Stimulated activated CD8-positive, alpha-beta memory T cell treated with anti-CD3 and anti-CD28 coated beads, Interleukin-12 subunit alpha, Interleukin-12 subunit beta, amount 100 ng/mL, for 4 hours (primary cell): ENCODE data around the gene MAP6.

Source experiments
- DNase-seq: peaks from one replicate; pipeline ENCODE4 v3.0.0-alpha.2; 2020; ENCODE audit warnings: low read depth

The MAP6 gene

DNA sequence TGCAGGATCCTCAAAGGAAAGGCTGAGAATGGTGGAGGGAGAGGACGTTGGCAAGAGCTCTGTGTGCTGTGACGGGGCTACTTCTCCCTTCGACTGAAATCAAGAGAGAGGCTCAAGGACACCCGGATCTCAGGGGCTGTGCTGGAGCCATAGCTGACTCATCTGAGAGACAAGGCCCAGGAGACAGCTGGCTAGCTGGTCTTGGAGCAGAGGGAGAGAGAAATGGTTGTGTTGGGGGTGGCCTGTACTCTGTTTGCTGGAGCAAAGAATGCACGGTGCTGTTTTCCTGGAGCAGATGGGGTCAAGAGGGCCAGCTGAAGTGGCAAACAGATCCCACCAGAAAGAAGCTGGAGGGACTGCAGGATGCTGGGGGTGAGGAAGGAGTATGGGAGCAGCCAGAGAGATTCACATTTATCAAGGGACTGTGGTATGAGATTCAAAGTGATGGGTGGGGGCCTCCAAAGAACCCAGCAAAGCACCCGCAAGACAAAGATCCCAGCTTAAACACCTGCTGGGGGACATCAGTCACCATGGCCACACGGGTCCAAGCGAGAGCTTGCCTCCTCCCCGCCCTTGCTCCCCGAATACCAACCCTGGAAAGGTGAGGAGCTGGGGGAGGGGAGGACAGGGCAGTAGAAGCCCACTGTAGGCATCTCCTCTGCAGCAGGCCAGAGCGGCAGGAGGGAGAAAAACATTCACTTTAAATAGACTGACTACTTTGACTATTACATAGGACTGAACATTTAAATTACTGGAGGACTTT, 40.8 kb downstream of the MAP6 start:
- DNase-seq = no peak

DNA sequence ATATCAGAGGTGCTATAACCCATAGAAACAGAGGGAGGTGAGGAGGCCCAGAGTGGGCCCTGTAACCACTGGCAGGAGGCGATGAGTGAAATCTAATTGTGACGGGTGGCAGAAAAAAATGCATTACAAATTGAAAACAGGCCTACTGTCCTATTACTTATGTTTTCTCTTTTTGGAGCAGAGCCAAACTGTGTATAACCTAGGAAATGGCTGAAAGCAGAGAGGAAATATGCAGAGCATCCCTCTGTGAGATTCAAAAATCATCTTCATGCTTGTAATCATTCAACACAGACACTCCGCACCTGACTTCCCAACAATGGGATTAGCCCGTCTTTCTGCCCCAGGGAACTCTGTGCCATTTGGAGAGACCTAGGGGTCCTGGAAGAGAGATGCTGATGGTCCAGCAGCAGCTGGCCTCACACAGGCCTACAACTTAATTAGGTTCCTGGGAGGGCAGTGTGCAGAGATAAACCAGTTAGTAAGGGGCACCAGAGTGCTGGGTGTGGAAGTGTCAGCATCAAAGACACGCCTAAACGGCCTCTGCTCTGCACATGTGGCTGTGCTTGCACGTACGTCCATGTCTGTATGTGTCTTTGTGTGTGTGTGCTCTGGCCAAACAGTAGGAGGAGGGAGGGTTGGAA, 41.8 kb downstream of the MAP6 start:
- no peak for DNase-seq

DNA sequence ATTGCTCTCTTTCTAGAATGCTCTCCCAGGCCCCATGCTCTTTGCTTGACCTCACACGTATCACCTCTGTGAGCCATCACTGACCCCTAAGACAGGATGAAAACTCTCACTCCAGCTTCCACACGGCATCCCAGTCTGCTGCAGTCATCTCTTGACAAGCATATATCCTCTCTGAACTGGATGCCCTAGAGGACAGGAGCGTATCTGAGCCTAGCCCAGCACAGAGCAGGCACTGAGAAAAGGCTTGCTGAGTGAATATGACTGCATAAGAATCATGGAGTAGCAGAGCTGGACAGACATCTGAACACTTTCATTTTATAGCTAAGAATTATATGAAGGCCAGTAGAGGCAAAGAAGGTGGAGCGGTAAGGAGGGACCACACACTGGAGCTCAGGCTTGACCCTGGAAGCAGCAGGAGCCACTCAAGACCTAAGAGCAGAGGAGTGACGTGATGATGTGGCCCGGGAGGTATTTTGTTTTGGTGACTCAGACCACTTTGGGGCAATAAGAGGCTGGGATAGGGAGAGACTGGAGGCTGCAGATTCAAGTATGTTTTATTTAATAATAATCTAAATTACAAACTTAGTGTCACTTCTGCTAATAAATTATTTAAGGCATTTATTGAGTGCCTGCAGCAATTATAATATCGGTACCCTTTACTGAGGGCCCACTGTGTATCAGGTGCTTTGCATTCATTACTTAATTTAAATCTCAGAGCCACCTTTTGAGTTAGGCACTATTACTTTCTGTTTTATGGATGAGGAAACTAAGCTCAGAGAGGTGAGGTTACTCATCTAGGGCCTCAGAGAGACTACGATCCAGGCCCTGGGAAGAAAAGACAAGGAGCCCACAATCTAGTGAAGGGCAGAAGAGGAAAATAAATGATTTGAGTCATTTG, 42.6 kb downstream of the MAP6 start:
- no peak for DNase-seq

DNA sequence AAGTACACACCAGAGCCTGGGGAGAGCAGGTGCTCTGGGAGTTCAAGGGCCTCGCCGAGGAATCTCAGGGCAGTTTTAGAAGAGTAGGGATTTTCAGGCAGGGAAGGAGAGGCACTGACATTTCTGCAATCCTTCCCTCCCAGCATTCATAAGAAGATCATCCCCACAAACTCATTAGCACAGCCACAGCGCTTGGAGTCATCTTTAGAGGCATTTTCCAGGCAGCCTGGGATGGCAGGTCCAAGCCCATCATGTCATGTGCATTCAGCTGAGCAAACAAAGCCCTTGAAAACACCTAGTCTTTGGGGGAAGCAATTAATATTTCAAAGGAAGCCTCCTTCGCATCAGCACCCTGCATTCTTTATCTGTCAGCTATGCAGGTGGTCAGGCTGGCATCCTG, 43.8 kb downstream of the MAP6 start:
- DNase-seq = no peak

DNA sequence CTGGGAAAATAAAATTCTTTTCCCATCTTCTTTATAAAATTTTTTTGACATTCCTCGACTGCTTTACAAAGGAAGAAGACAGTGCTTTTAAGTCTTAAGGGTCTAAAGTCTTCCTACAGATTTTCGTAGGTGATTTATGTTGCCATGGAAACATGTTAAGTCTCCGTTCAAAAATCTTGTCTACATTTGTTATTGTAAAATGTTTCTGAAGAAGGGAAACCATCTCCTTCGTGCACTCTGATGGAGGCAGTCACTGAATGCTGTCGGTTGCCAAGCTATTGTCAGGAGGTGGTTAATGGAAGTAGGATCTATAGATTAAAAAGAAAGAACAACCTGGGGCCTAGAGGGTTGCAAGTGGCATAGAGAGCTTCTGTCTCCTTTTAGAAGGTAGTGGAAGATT, 52.6 kb downstream of the MAP6 start:
- DNase-seq = no peak

DNA sequence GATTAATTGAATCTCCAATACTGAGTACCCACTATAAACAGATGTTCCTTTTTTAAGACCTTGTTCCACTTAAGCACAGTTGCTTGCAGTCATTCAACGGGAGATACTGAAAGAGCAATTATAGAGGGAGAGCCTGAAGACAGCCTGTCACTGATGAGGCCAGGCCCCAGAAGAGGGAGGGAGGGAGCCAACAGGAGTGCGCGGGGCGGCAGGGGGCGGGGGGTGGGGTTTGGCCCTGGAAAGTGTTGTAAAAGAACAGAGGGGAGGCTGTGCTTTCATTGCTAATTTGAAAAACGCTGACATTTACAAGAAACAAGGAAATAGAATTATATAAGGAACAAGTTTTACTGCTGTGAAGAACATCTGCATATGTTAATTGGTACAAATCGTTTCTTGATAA, 53.1 kb downstream of the MAP6 start:
- no peak for DNase-seq

DNA sequence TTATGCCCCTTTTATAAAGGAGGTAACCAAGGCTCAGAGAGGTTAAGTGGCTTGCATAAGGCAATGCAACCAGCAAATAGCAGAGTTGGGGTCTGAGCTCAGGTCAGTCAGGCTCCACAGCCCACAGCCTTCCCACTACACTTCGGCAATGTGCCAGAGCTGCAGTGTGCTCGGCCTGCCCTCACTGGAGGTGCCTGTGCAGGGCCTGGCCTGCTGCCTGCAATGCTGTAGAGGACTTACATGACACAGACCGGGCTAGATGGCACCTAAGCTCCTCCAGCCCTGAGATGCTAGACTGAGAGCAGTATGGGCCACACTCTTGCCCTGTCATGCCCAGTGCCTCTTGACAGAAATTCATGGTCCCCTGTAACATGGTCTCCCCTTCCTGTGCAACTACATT, 57.0 kb downstream of the MAP6 start:
- DNase-seq = no peak

DNA sequence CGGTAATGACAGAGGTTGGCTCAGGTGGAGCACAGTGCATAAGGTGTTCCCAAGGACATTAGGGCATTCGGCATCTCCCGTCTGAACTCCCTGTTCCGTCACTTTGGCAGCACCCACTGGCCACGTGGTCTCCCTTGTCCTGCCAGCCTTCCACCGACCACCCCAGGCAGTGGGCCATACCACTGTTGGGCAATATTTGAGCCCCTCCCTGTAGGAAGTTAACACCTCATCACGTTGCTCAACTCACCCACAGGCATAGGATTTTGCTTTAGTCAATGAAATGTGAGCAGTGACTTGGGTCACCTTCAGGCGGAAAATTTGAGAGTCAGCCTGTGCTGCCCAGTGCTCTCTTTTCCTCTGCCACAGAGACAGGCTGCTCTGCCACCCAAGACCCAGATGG, 62.7 kb downstream of the MAP6 start:
- DNase-seq = no peak

DNA sequence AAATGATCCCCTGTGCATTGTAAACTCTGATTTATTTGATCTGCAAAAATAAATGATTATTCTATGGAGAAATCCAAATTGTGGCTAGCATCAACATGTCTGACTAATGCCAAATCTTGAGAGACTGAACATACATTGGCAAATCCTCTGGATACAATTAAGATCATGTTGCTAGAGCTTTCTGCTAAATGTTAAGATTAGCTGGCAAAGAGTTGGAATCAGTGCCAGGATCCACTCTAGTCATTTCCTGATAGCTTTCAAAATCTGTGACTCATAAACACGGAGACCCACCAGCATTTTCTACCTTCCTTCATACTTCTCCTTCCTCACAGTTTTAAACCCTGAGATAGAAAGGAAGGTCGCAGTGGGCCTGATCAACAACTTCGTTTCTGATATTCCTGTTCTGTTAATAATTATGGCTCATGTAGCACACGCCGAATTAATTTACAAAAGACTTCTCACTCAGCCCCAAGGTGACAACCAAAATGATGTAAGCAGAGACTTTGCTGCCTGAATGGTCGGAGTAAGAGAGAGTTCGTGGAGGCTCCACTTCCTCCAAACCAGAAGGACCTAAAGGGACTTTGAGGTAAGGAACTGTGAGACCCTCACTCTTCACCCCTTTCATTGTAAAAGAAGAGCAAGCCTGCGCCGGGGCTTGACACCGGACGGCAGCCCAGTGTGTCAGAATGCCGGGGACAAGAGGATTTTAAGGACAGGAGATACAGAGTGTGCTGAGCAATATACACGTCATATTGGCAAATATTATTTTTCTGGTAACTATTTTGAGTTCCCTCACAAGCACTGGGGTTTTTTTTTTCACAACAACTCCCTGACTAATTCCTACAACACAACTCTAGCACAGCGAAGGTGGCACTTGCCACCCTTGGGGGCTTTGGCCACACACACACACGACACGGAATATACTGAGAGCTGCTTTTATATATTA, 64.8 kb downstream of the MAP6 start:
- no peak for DNase-seq

DNA sequence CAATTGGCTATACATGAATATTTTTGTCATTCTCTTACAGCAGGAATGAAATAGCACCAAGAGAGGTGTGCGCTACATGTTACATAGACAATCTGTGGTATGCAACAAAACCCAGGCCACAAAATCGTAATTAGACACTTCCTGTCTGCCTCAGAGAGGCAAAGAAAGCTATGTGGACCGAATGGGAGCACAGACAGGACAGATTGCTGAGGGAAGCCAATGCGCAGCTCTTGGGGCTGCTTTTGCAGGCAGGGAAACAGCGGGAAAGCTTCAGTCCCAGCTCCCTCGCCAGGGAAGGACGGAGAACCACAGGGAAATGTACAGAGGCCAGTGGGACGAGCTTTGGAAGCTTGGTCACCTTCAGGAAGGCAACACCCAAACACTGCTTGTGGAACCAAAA, 65.9 kb downstream of the MAP6 start:
- DNase-seq = no peak

DNA sequence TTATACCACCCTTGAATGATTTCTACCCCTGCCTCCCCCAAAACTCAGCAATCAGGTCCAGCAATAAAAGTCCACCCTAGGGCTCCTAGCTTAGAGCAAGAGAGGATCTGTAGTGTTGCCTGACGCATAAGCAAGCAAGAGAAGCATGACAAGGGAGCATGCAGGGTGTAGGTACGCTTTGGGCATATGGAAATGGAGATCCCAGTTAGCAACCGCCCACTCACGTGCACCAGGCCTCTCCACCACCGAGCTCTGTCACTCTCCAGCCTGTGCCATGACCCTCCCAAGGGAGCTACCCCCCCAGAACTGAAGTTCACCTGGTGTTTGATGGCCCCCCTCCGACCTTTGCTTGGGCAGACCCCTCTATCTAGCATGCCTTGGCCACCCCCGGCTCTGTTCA, 67.3 kb downstream of the MAP6 start:
- no peak for DNase-seq

DNA sequence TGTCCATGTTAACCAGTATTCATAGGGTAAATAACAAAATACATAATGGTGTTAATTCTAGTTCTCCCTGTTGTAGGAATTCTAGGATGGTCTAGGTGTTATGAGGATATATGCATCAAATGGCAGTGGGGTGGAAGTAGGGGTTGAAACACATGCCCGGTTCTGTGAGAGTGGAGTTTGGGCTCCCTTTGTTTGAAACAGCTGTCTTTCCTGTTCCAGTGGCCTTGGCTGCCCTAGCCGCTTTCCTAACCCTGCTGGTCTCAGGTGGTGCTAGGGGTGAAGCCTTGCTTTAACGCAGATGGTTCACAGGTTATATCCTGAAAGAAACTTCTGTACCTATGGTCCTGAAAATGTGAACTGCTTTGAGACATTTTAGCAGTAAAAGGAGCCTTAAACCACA, 68.5 kb downstream of the MAP6 start:
- no peak for DNase-seq

DNA sequence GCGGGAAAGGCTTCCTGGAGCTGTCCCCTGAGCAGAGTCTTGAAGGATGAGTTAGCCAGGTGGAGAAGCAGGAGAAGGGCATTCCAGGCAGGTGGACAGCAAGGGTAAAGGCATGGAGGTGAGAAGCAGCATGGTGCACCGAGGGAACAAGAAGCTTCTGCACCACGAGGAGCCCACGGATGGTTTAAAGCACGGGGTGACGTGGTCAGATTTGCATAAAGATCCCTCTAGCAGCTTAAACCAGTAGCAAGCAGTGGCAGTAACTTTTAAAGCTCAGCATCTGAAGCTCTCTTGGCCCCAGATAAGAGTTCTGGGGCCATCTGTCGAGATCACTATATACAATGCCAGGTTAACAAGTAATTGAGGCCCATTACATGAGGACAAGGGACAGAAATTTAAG, 69.9 kb downstream of the MAP6 start:
- DNase-seq = no peak

DNA sequence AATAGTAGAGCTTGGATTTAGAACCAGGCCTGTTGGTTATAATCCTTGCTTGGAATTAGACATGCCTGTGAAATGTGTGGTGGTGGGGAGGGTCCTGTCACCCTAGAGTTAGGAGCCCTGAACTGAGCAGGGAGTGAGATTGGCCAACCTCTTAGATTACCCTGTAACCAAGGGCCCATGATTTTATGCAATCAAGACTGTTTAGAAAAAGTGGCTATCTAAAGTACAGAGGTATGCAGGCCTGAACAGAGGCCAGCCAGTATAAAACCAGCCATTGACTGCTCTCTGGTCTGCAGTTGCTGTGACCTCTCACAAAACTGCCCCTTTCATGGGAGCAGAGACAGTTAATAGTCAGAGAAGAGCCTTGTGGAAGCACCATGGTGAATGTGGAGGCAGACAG, 70.6 kb downstream of the MAP6 start:
- no peak for DNase-seq

DNA sequence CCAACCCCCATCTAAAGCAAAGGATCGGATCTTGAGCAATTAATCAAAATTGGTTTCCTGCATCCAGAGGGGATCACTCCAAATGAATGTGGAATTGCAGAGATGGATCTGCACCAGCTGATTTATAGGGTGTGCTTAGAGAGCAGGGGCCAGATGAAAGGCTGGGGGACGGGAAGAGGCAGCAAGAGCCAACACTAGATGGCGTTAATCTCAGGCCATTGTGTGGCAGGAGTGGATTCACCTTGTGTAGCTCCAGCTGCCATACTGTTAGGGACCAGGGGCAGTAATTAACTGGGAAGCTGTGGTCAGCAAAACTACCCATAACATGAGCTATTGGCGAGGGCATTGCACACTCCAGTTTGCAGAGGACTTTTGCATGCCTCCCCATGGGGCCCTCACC, 71.2 kb downstream of the MAP6 start:
- no peak for DNase-seq

DNA sequence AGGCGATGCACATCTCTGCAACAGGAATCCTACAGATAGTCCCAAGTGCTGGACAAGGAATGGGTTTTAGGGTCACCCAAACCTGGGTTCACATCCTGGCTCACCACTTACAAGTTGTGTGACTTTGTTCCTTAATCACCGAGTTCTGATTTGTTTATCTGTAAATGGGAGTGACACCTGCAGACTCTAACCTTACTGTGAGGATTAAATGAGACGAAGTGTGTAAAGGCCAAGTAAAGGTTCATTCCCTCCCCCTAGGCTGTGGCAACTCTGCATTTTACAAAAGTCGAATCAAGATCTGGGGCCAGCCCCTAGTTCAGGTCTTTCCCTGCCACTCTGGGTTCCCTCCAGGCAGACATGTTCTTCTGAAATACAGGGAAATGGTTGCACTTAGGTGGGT, 71.9 kb downstream of the MAP6 start:
- DNase-seq = no peak

DNA sequence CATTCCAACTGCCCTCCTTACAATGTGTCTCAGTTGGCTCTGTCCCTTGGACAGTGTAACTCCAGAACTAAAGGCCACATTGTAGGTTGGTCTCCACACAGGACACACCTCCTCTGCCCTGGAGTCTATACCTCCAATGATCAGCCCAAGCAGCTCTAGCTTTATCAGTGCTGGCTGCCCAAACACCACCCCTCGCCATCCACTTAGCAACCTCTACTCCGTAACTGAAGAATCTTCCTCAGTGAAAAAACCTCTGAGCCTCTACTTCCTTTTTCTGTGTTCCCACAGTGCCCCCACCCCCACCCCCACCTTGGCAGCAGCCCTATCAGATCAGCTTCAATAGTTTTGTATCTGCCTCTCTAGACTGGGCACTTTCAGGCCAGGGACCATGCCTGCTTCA, 73.4 kb downstream of the MAP6 start:
- no peak for DNase-seq

DNA sequence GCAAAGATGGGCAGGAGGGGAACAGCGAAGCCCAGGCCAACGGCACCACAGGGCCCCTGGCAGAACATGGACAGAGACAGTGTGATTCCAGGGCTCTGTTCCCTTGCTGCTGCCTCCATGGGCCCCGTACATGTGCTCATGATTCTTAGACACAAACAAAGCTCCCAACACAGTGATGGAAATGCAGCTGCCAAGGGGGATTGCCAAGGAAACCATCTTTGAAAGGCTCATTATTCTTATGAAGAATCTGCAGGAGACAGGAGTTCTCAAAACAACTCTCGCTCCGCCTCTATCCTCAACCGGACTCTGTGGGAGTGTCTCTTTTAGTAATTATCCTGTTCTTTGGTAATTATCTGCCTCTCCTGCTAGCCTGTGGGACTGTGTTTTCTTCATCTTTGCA, 74.6 kb downstream of the MAP6 start:
- no peak for DNase-seq

DNA sequence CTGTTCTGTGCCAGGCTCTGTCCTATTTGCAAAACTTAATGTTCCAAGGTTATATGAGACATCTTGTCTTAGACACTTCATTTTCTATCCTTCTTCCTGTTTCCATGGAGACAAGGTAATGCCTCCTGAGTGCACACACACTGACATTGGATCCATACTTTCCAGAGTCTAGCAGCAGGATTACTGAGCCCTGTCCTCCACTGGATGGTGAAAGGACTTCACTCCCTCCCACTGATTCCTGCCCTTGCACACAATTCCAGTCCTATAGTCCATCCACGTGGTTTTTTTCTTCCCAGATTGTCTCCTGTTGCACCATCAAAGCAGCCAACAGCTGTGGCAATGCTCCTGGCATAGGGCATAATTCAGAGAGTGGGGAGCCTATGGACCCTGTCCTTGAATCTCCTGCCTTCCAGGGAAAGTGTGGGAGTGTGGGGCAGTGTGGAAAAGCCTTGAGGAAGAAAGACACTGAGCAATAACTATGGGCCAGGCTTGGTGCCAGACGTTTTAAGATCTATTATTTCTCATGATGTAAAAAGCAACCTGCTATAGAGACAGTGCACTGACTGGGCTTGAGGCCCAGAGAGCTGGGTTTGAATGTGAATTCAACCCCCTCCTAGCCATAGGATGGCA, 75.4 kb downstream of the MAP6 start:
- no peak for DNase-seq

DNA sequence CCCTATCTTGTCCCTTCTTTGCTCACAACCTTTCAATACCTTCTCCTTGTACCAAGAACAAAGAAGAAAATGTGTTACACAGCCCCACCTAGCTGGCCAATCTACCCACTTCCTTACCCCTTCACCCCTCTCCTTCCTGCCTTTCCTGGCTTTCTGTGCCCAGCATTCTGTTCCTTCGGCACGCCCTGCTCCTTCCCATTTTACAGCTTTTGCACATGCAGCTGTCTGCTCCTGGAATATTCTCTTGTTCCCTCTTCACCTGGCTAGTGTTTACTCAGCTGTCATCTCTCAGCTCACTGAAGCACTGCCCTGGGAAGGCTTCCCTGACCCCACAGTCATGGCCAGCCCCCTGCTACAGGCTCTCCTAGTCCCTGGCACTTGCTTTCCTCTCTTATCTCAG, 76.1 kb downstream of the MAP6 start:
- no peak for DNase-seq

DNA sequence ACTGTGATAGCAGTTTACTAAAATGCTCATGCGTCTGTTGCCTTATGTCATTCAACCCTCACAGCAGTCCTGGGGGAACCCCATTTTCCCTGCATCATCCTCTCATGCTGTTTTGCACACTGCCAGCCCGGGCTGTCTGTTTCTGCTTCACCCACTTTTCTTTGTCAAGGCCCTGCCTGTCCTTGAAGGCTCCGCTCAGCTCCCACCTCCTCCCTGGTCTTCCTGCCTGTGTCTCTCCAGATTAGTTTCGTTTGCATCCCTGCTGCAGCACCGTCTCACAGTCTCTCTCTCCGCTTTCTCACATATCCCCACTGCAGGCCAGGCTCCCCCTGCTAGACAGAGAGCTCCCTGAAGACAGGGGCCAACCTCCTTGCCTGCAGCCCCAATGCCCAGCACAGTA, 76.9 kb downstream of the MAP6 start:
- no peak for DNase-seq

DNA sequence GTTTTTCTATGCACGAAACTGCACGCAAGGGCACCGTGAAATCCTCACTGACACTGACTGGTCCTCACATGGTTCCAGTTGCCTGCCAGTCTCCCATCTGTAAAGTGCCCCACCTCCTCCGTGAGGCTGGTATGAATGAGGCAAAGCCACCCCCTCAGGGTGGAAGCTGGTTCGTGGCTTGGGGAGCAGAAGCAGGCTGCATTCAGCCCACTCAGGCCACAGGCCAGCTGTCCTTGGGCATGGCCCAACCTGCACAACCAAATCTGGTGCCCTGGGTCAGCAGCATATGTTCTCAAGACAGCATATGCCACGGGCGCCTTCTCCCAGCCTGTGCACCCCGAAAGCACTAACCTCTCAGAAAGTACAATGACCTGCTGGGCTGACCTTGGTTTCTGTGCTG, 77.5 kb downstream of the MAP6 start:
- DNase-seq = no peak
